HG02970 (cell line): ENCODE data around the gene KANK2.
A peak's percentile ranks its signal among the peaks of the same experiment; 100 is the strongest.

Experiments used
- ATAC-seq: cut with Tn5 transposase; IDR thresholded peaks from one replicate; pipeline ENCODE4 v1.9.1; 2021; ENCODE audit warnings: mild to moderate bottlenecking, moderate library complexity, moderate number of reproducible peaks; ENCODE audit not compliant: unreplicated experiment, low FRiP score

The KANK2 gene

DNA sequence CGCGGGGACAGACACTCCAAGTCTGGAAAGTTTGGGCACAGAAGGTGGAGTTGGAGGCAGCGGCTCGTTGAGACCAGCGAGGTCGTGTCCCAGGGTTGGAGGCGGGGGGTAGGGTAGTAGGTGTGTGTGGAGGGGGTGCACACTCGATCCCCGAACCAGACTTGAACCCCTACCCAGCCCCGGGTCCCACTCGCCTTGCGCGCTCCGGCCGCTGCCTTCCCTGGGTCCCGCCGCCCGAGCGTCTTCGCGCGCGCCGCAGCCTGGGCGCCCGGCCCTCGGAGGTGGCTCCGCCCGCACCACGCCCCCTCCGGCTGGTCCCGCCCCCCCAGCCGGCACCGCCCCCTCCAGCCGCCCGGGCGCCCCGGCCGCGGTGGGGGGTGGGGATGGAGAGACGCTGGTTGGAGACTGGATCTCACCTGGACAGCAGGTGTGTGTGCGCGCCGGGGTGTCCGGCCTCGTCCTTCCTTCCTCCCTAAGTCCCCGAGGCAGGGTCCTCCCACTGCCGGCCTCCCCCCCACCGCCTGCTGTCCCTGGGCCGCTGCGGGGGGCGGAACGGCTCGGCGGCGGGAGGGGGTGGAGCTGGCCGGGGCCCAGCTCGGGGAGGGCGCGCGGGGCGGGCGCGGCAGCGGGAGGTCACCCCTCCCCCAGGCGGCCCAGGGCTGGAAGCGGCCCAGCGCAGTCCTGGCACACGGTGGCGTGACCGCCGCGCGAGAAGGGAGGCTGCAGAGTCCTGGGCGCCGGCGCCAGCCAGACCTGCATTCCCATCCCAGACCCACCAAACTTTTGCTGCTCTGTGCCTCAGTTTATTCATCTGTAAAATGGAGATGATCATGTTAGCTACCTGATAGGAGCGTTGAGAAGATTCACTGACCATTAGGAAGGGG lies at the start of gene KANK2:
Gene KANK2 (minus strand): TSS at position 255 of the 884 bp plus-strand sequence. CDS start 3,034 bp downstream, outside the sequence.
- peak; percentile 62 for ATAC-seq

- no peak for ATAC-seq
Observed at GRCh38 chr19:11246941-11247340, 49.6 kb upstream of the KANK2 start.

DNA sequence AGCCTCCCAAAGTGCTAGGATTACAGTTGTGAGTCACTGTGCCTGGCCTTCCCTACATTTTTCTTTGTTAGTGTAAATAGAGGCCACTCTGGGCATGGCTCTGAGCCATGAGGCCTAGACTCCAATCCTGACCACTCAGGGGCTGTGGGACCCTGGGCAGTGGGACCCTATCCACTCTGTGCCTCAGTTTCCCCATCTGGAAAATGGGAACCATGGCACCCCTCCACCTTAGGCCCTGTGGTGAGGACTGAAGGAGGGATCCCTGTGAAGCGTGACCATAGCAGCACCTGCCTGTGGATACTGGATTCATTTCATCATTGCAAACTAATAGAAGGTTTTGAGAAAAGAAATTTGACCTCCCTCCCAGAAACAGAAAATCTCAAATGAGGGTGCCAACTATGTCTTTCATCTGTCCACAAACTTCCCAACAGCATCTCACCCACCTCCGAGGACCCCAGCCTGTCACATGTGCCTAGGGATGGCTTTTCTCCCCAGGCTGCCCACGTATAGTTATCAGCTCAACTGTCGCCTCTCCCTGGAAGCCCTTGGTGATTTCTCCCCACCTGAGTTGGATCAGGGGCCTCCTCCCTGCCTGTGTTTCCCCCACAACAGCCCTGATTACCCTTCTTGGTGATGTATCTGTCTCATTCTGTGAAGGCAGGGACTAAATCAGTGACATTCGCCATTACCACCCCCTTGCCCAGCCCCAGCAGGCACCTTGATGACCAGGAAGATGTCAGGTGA lies 47.7 kb upstream of the KANK2 start:
- no peak for ATAC-seq

- ATAC-seq = no peak
Observed at GRCh38 chr19:11243798-11244169, 46.4 kb upstream of the KANK2 start.

GRCh38 chr19:11242864-11243797 lies 45.8 kb upstream of the KANK2 start:
- no peak for ATAC-seq

DNA sequence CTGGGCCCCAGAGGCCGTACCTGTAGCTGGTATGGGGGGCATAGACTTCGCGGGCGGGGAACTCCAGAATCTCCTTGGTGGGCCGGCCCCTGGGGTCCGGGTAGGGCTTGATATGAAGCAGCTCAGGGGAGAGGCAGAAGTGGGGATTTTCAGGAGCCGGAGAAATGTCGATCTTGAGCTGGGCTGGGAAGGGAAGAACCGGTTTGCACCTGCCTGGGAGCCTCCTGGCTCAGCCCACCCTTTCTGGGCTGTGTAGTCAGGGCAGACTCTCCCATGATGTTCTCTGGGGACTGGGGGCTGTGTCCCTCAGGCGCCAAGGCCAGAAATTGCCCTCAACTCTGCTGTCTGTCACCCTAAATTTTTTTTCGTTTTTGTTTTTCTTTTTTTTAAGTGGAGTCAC lies 44.7 kb upstream of the KANK2 start:
- no peak for ATAC-seq

DNA sequence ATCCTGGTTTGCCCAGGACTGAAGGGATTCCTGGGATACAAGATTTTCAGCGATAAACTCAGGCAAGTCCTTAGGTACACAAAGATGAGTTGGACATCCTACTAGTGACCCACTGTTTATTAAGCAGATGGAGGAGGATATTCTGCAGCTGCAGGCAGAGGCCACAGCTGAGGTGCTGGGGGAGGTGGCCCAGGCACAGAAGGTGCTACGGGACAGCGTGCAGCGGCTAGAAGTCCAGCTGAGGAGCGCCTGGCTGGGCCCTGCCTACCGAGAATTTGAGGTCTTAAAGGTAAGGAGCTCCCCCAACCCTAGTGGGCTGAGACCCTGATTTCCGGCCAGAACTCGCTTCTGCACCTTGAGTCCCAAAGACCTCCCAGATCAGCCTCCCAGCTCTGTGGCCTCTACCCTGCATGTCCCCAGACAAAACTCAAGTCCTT lies 42.7 kb upstream of the KANK2 start:
- ATAC-seq = no peak

DNA sequence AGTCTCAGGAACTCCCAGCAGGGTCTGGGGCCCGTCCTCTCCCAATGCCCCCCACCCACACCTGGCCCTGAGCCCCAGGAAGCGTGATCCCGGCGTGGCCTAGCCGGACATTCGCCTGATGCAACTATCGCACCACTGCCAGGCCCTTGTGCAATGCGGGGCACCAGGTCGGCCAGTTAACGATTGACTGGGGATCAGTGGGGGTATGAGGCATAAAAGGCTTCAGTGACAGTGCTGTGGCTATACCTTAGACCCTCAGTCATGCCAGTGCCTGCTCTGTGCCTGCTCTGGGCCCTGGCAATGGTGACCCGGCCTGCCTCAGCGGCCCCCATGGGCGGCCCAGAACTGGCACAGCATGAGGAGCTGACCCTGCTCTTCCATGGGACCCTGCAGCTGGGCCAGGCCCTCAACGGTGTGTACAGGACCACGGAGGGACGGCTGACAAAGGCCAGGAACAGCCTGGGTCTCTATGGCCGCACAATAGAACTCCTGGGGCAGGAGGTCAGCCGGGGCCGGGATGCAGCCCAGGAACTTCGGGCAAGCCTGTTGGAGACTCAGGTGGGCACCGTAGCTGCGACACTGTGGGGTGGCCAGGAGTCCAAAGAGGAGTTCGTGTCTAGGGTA lies 42.1 kb upstream of the KANK2 start, which contains the start of gene ANGPTL8:
Gene ANGPTL8 (plus strand): TSS at position 243 of the 624 bp plus-strand sequence. CDS start 19 bp downstream, at position 262.
- ATAC-seq = no peak

DNA sequence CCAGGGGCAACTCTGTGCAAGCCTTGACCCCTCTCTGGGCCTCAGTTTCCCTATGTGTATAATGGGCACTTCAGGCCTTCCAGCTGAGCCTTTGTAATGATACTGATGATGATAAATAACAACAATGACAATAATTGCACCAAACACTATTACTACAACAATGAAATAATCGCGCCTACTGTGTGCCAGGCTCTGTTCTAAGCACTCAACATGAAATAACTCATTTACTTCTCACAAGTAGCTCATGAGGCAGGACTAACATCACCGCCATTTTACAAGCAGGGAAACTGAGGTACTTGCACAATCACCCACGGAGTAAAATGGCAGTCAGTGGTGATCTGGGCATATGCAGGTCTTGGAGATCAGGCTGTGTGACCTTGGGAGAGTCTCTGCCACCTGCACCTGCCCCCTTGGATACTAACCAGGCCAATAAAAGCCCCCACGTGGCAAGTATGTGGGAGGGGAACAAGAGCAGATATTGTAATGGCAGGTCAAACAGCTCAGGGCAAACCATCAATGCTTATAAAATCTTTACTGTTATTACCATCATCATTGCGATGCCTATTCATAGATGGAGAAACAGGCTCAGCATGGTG lies 41.5 kb upstream of the KANK2 start:
- no peak for ATAC-seq

GRCh38 chr19:11238041-11238440 lies 40.7 kb upstream of the KANK2 start:
- ATAC-seq = no peak

DNA sequence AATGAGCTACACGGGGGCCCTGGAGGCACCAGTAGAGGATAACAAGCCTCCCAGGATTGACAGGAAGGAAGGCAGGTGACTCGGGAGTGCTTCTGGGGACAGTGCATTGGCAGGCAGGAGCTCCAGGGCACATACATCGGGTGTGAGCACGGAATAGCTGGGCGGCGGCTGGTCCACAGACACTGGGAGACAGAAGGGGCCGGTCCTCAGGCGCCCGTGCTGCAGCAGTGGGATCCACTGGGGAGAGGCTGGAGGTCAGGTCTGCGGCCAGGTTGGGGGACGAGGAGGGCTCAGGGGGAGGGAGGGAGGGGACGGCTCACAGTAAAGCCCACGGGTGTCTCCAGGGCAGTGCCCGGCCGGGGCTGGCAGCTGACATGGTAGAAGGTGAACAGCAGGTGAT lies 40.0 kb upstream of the KANK2 start:
- no peak for ATAC-seq

DNA sequence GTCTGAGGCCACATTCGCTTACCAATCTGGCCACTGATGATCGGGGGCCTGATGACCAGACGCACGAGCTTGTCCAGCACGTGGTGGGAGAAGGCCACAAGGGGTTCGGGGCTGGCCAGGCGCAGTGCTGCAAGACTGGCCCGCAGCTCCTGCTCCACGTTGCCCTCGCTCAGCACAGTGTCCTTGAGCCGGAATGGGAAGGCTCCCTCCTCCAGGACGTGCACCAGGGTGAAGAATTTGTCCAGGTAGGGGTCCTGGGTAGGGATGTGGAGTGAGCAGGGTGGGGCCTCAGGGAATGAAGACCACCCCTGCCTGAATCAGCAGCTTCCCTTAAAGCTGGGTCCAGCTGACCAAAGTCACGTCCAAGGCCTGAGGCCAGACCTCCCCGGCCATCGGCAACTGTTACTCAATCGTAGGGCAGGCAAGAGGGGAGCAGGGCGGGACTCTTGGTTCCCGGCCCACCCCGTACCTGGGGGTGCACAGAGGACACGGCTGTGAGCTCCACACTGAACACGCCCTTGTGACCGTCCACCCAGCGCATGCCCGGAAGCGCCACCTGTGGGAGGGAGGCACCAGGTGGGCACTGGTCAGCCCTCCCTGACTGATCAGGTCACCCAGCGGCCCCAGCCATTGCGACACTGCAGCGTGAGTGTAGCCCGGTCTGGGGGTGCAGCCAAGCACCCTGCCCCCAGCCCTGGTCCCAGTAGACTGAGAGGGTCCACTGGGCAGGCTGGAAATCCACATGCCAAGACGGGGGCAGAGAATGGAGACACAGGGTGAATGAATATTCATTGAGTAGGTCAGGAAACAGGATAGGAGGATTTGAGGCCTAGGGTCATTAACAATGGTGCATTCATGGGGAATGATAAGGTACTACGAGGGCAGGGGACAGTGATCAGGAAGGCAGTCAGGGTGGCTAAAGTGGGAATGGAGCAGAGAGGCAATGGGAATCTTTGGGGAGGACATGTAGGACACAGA lies 39.3 kb upstream of the KANK2 start:
- ATAC-seq = no peak

GRCh38 chr19:11234486-11235075 lies 37.2 kb upstream of the KANK2 start:
- ATAC-seq = no peak

GRCh38 chr19:11233073-11233472 lies 35.7 kb upstream of the KANK2 start:
- no peak for ATAC-seq

- no peak for ATAC-seq
Observed at GRCh38 chr19:11232555-11232954, 35.2 kb upstream of the KANK2 start.

DNA sequence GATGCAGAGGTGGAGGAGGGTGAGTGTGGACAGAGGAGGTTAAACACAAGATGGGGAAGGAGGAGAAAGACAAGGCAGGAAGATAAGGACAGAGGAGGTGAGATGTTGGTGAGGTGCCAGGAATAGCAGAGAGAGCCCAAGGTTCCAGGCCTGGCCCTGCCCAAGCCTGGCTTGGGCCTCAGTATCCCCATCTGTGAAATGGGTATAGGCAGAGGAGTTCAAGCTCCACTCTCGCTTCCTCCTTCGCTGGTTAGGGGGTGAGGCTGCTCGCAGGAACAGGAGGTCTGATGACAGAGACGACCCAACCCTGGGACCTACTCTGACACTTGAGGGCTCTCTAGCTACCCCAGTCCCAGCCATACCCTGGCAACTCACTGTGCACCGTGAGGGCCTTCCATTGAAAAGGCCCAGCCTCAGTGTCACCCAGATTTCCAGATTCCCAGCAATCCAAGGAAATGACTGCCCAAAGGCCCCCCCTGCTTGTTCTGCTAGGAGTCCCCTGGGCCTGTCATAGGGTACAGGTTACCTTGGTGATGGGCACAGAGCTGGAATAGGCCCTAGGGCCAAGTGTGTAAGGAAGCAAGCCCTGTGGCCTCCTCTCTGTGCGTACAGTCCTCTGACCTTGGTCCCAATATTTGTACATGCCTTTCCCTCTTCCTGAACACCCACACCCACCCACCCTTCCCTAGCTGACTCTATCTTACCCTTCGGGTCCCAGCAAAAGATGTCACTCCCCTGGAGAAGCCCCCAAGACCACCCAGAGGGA lies 33.5 kb upstream of the KANK2 start:
- no peak for ATAC-seq

GRCh38 chr19:11227195-11227886 lies 30.0 kb upstream of the KANK2 start:
- ATAC-seq = no peak
